Body of pancreas (tissue), 4 donors: ENCODE measurements around the gene PUM2.

Experiments
- CTCF ChIP-seq, 7 experiments: fragments of 450-650 bp in 4 of 7; fragments of 200-600 bp in 3 of 7; sonication (generic) in 3 of 7; IDR thresholded peaks; one replicate each; pipeline ENCODE4 v1.5.1; 2016 to 2019; ENCODE audit warnings: antibody characterized with exemption in 7 of 7
- POLR2A ChIP-seq, 3 donors: fragments of 450-650 bp; IDR thresholded peaks; one replicate each; pipeline ENCODE4 v1.6.1; 2016; ENCODE audit warnings: antibody characterized with exemption in 3 of 3, mild to moderate bottlenecking in 2 of 3

GRCh38 chr2:20281876-20282275, 68.8 kb downstream of the PUM2 start:
- TF ChIP-seq CTCF (IDR thresholded peaks at IDR 0.05), result no peak
- TF ChIP-seq POLR2A (IDR thresholded peaks at IDR 0.05), result no peak
